ENCODE data around the gene AK9. TPM values are rescaled to one million over a fixed set of nuclear protein-coding genes. Genes with fewer than 3 reads are reported as not detected.

AK9 gene
- total and polyA plus RNA-seq, 10 of the 15 experiments (the other 5 are each of a cell fraction or from before 2014, with no cell fraction given), result 2.1 to 7.4 (median 4.2) TPM

DNA sequence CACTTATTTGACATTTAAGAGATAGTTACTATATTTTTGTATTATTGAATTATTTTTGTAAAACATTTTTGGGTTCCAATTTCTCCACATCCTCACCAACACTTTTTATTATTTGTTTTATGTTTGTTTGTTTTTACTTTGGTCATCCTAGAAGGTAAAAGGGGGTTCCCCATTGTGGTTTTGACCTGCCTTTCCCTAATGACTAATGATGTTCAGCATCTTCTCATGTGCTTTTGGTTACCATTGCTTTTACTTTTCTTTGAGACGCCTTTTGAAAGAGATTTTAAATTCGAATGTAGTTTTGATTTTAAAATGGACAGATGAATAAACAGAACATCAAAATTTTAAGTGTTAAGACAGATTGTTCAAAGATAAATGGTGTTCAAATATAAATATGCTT, 46.9 kb downstream of the AK9 start:
- WGBS (ENCODE audit: insufficient coverage, insufficient replicate concordance, low lambda C conversion rate, missing lambda C conversion rate), result 52% methylated on average over 2 of the region's 2 CpGs
- DNase-seq (ENCODE audit: low read depth, low spot score) (no peak), FAIRE-seq (no peak), ATAC-seq (no peak)
- H3K9ac ChIP-seq (ENCODE audit: control insufficient read depth, insufficient read depth, low read length), result no peak overlapping the region
- POLR2A ChIA-PET, result no interaction called here
- TF ChIP-seq RUNX3 (IDR thresholded peaks at IDR 0.05; ENCODE audit: low read length) (peak; percentile 80), NFXL1 (IDR thresholded peaks at IDR 0.05; ENCODE audit: borderline replicate concordance) (no peak)
- SMC1A ChIA-PET (ENCODE audit: uncharacterized antibody, unreplicated experiment), result no interaction called here
- BruUV-seq (replicated peaks), result no TSS peak
- H3K36me3 ChIP-seq (ENCODE audit: control insufficient read depth in 2 of 2, insufficient read depth in 2 of 2, low read length in 1 of 2), result no peaks in the 10 kb centered on the region
- H4K20me1 ChIP-seq (ENCODE audit: control insufficient read depth, insufficient read depth), result no peaks in the 10 kb centered on the region
- H3K27ac ChIP-seq (ENCODE audit: control insufficient read depth, insufficient read depth), result no peak overlapping the region
- RAD21 ChIA-PET (ENCODE audit: unreplicated experiment), result no interaction called here
- H3K79me2 ChIP-seq (ENCODE audit: control insufficient read depth, insufficient read depth, low read length), result no peaks in the 10 kb centered on the region
- H3K4me1 ChIP-seq (ENCODE audit: control insufficient read depth, insufficient read depth, low read length), result no peaks in the 10 kb centered on the region
- CTCF ChIA-PET, result interaction anchor here (1.2 kb wide), 1 partner anchor 30 kb away, joined by 3 read pairs; no protein-coding TSS in a partner anchor
- no peak overlapping the region for H3K4me2 ChIP-seq (ENCODE audit: control insufficient read depth, insufficient read depth)
- in situ Hi-C loops (cut with MboI) (no loop called here), intact Hi-C loops (cut with micrococcal nuclease; ENCODE audit: unreplicated experiment) (no loop called here)
- H3K4me3 ChIP-seq, result no peak overlapping the region
- no peak overlapping the region for H2AFZ ChIP-seq (ENCODE audit: control insufficient read depth, low read depth, low read length)
- H3K27me3 ChIP-seq (replicated peaks in 1 of 2; ENCODE audit: control insufficient read depth in 2 of 2, insufficient read depth in 2 of 2, low read length in 1 of 2), result no peaks in the 10 kb centered on the region
- no peaks in the 10 kb centered on the region; the same call in 2 of the 3 replicates for H3K9me3 ChIP-seq (replicated peaks; ENCODE audit: control insufficient read depth, insufficient read depth, low read length)

DNA sequence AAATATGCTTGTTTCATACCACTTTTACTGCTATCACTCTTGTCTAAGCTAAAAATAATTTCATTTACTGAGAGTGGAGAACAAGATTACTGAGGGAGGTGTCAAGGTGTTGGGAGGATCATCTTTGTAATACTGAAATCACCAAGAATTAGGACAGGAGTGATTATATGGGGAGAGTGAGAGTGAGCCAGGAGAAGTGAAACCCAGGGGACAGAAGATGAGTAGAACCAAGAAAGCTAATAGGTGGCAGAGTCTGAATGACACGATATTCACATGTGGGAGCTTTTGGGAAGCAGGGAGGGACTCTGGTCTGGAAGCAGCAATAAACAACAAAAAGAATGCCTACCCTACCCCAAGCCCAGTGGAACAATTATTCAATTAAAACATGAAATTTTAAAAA, 58.6 kb downstream of the AK9 start:
- in situ Hi-C loops (cut with MboI) (no loop called here), intact Hi-C loops (cut with micrococcal nuclease; ENCODE audit: unreplicated experiment) (no loop called here)
- peaks cover 6% of the 10 kb centered on the region; the same call in 1 of the 2 replicates for H3K4me1 ChIP-seq (ENCODE audit: control insufficient read depth, insufficient read depth, low read length)
- POLR2A ChIA-PET, result no interaction called here
- H2AFZ ChIP-seq (ENCODE audit: control insufficient read depth, low read depth, low read length), result no peak overlapping the region
- H3K79me2 ChIP-seq (ENCODE audit: control insufficient read depth, insufficient read depth, low read length), result no peaks in the 10 kb centered on the region
- no peaks in the 10 kb centered on the region for H3K27me3 ChIP-seq (replicated peaks in 1 of 2; ENCODE audit: control insufficient read depth in 2 of 2, insufficient read depth in 2 of 2, low read length in 1 of 2)
- no peaks in the 10 kb centered on the region for H3K36me3 ChIP-seq (ENCODE audit: control insufficient read depth in 2 of 2, insufficient read depth in 2 of 2, low read length in 1 of 2)
- H3K9me3 ChIP-seq (replicated peaks; ENCODE audit: control insufficient read depth, insufficient read depth, low read length), result no peaks in the 10 kb centered on the region
- H3K27ac ChIP-seq (ENCODE audit: control insufficient read depth, insufficient read depth), result no peak overlapping the region
- peak; percentile 29; the same call in 2 of the 3 replicates for ATAC-seq
- RAD21 ChIA-PET (ENCODE audit: unreplicated experiment), result no interaction called here
- H3K4me2 ChIP-seq (ENCODE audit: control insufficient read depth, insufficient read depth), result 0 out of 2 replicates have a peak overlapping the region, but pooled peaks have one; percentile 4
- TF ChIP-seq IKZF2 (IDR thresholded peaks at IDR 0.05), result 0 out of 4 replicates have a peak, but pooled peaks of 1 of the 2 experiments have one; percentile 22
- TF ChIP-seq SPI1 (IDR thresholded peaks at IDR 0.05; ENCODE audit: borderline replicate concordance, insufficient read depth, low read depth, low read length), result 0 out of 2 replicates have a peak, but pooled peaks have one; percentile 39
- TF ChIP-seq ZNF217 (IDR thresholded peaks at IDR 0.05), result no peak
- TF ChIP-seq NFIC (IDR thresholded peaks at IDR 0.05; ENCODE audit: low read depth, low read length), result peak; percentile 28; the same call in 1 of the 2 replicates
- TF ChIP-seq, protein P1, sequence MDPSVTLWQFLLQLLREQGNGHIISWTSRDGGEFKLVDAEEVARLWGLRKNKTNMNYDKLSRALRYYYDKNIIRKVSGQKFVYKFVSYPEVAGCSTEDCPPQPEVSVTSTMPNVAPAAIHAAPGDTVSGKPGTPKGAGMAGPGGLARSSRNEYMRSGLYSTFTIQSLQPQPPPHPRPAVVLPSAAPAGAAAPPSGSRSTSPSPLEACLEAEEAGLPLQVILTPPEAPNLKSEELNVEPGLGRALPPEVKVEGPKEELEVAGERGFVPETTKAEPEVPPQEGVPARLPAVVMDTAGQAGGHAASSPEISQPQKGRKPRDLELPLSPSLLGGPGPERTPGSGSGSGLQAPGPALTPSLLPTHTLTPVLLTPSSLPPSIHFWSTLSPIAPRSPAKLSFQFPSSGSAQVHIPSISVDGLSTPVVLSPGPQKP (IDR thresholded peaks at IDR 0.05; ENCODE audit: low read depth, low read length), result no peak
- 0 out of 2 replicates have a peak, but pooled peaks have one; percentile 24 for TF ChIP-seq IKZF1 (conservative IDR thresholded peaks at IDR 0.05)
- peak; percentile 38; the same call in 1 of the 2 replicates for TF ChIP-seq MTA2 (IDR thresholded peaks at IDR 0.05; ENCODE audit: low read depth)
- peak; percentile 26; the same call in 1 of the 2 replicates for TF ChIP-seq JUNB (IDR thresholded peaks at IDR 0.05)
- no peak for FAIRE-seq
- no peak overlapping the region for H3K9ac ChIP-seq (ENCODE audit: control insufficient read depth, insufficient read depth, low read length)
- WGBS (ENCODE audit: insufficient coverage, insufficient replicate concordance, low lambda C conversion rate, missing lambda C conversion rate), result 0% methylated on average over 1 of the region's 1 CpG
- DNase-seq (ENCODE audit: low read depth, low spot score), result no peak
- no peak overlapping the region for H3K4me3 ChIP-seq
- no TSS peak for BruUV-seq (replicated peaks)
- CTCF ChIA-PET, result no interaction called here
- SMC1A ChIA-PET (ENCODE audit: uncharacterized antibody, unreplicated experiment), result interaction anchor here (0.6 to 0.9 kb wide), 2 partner anchors 59 to 485 kb away, joined by 3 read pairs; no protein-coding TSS in a partner anchor
- H4K20me1 ChIP-seq (ENCODE audit: control insufficient read depth, insufficient read depth), result no peaks in the 10 kb centered on the region

All from GM12878 (cell line).